Hepatocyte (in vitro differentiated cells): ENCODE results near the gene INSYN1. TPM values are rescaled to one million over a fixed set of nuclear protein-coding genes. Genes with fewer than 3 reads are reported as not detected.

ENCODE experiments used
- DNase-seq: peaks from one replicate; pipeline ENCODE4 v3.0.0-alpha.2; 2016; ENCODE audit warnings: low spot score
- H2AFZ ChIP-seq: fragments of 200-600 bp; sonication (generic); 2 replicates; pipeline ENCODE4 v1.6.0; 2016; ENCODE audit warnings: antibody characterized with exemption, mild to moderate bottlenecking
- H3K27ac ChIP-seq: fragments of 200-600 bp; sonication (generic); 2 replicates; pipeline ENCODE4 v1.5.1; 2016; ENCODE audit warnings: mild to moderate bottlenecking
- H3K27me3 ChIP-seq: fragments of 200-600 bp; sonication (generic); 2 replicates; pipeline ENCODE4 v1.6.1; 2016
- H3K36me3 ChIP-seq: fragments of 200-600 bp; sonication (generic); replicated peaks from 2 replicates; pipeline ENCODE4 v1.5.1; 2016; ENCODE audit warnings: low read depth; ENCODE audit not compliant: insufficient read depth
- H3K4me1 ChIP-seq: fragments of 200-600 bp; sonication (generic); 2 replicates; pipeline ENCODE4 v1.5.1; 2016; ENCODE audit warnings: mild to moderate bottlenecking, moderate library complexity; ENCODE audit not compliant: insufficient read depth
- H3K4me2 ChIP-seq: fragments of 200-600 bp; sonication (generic); 2 replicates; pipeline ENCODE4 v1.6.0; 2016
- H3K4me3 ChIP-seq: fragments of 200-600 bp; sonication (generic); 2 replicates; pipeline ENCODE4 v1.5.1; 2016; ENCODE audit warnings: mild to moderate bottlenecking
- H3K79me2 ChIP-seq: fragments of 200-600 bp; sonication (generic); 2 replicates; pipeline ENCODE4 v1.6.0; 2017; ENCODE audit warnings: mild to moderate bottlenecking
- H3K9me2 ChIP-seq: fragments of 200-600 bp; sonication (generic); replicated peaks from 2 replicates; pipeline ENCODE4 v1.6.0; 2017; ENCODE audit warnings: mild to moderate bottlenecking; ENCODE audit not compliant: insufficient read depth
- H3K9me3 ChIP-seq: fragments of 200-600 bp; sonication (generic); 2 replicates; pipeline ENCODE4 v1.5.1; 2016; ENCODE audit warnings: low read depth, mild to moderate bottlenecking
- H4K20me1 ChIP-seq: fragments of 200-600 bp; sonication (generic); 2 replicates; pipeline ENCODE4 v1.6.0; 2016; ENCODE audit warnings: mild to moderate bottlenecking; ENCODE audit not compliant: insufficient read depth, poor library complexity, severe bottlenecking
- CTCF ChIP-seq: fragments of 200-600 bp; sonication (generic); IDR thresholded peaks from 2 replicates; pipeline ENCODE4 v1.5.1; 2016; ENCODE audit warnings: antibody characterized with exemption, mild to moderate bottlenecking; ENCODE audit not compliant: poor library complexity
- EZH2 ChIP-seq: fragments of 200-600 bp; sonication (generic); IDR thresholded peaks from 2 replicates; pipeline ENCODE4 v1.6.1; 2016; ENCODE audit warnings: antibody characterized with exemption, mild to moderate bottlenecking, borderline replicate concordance
- EZH2phosphoT487 ChIP-seq: fragments of 200-600 bp; sonication (generic); IDR thresholded peaks from one replicate; pipeline ENCODE4 v1.6.1; 2018; ENCODE audit warnings: antibody characterized with exemption, mild to moderate bottlenecking, low read depth, moderate library complexity; ENCODE audit not compliant: unreplicated experiment, severe bottlenecking
- WGBS: methylation state at CpG from one replicate; pipeline ENCODE4 v1.1.6; 2016; ENCODE audit warnings: low lambda C conversion rate; ENCODE audit errors: missing lambda C conversion rate; 5-methylcytosine and 5-hydroxymethylcytosine counted together
- polyA plus RNA-seq: library from polyadenylated mRNA; unstranded; fragments of >200 nt; fragmentation: Nextera tagmentation; extraction: Ambion mirVana; gene quantifications from 2 replicates; pipeline ENCODE4 v1.2.1, GENCODE V29; 2016
- total RNA-seq: library from RNA; depleted of rRNA; stranded (reverse); fragments of >200 nt; gene quantifications from 2 replicates; pipeline ENCODE4 v1.2.3, GENCODE V29; 2014

INSYN1 gene
- total and polyA plus RNA-seq, 2 experiments from 2014 or later: 3.3 to 8.1 TPM

- Histone ChIP-seq H3K27ac (no peak overlapping the region), H4K20me1 (no peaks in the 10 kb centered on the region), H3K4me2 (no peak overlapping the region), H3K9me3 (no peaks in the 10 kb centered on the region), H3K36me3 (no peaks in the 10 kb centered on the region), H3K27me3 (peaks cover 3% of the 10 kb centered on the region), H3K4me1 (no peaks in the 10 kb centered on the region), H3K9me2 (no peaks in the 10 kb centered on the region), H3K4me3 (no peak overlapping the region), H2AFZ (no peak overlapping the region), H3K79me2 (no peaks in the 10 kb centered on the region)
- no peak for DNase-seq
- 93% methylated on average over 1 of the region's 1 CpG for WGBS
- TF ChIP-seq CTCF: no peak
- TF ChIP-seq EZH2: no peak
- TF ChIP-seq EZH2phosphoT487: no peak
These were observed 13.4 kb upstream of the INSYN1 start for GRCh38 chr15:73766598-73766997.

DNA sequence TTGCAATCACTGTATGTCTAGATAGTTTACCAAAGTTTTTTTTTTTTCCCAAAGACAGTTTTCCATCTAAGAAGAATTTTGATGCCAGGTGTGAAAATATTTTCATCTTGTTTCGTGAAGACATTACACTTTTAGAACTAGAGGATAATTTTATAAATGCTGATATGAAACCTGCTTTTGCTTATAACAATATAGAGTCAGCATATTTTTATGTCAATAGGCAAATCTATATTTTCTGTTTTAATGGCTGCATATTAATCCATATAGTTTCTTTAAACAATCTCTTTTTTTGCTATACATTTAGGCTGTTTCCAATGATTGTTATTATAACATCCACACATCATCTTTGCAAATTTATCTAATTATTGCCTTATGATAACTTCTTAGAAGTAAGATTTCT is 12.6 kb upstream of the INSYN1 start:
- Histone ChIP-seq H3K27ac (no peak overlapping the region), H3K4me2 (no peak overlapping the region), H3K4me1 (no peaks in the 10 kb centered on the region), H2AFZ (no peak overlapping the region), H3K4me3 (no peak overlapping the region), H4K20me1 (no peaks in the 10 kb centered on the region), H3K79me2 (no peaks in the 10 kb centered on the region), H3K9me3 (no peaks in the 10 kb centered on the region), H3K9me2 (no peaks in the 10 kb centered on the region), H3K36me3 (no peaks in the 10 kb centered on the region), H3K27me3 (peaks cover 11% of the 10 kb centered on the region)
- DNase-seq: no peak
- WGBS: 92% methylated on average over 1 of the region's 1 CpG
- TF ChIP-seq EZH2phosphoT487 (no peak), CTCF (no peak), EZH2 (no peak)

- TF ChIP-seq CTCF: no peak
- TF ChIP-seq EZH2phosphoT487: no peak
- TF ChIP-seq EZH2: no peak
- H2AFZ ChIP-seq: no peak overlapping the region
- peaks cover 17% of the 10 kb centered on the region for H3K27me3 ChIP-seq
- H3K27ac ChIP-seq: no peak overlapping the region
- WGBS: 66% methylated on average over 3 of the region's 3 CpGs
- H3K4me2 ChIP-seq: no peak overlapping the region
- DNase-seq: no peak
- no peak overlapping the region for H3K4me3 ChIP-seq
- no peaks in the 10 kb centered on the region for H3K9me3 ChIP-seq
- H3K4me1 ChIP-seq: no peaks in the 10 kb centered on the region
- H3K79me2 ChIP-seq: no peaks in the 10 kb centered on the region
- H3K36me3 ChIP-seq: no peaks in the 10 kb centered on the region
- H4K20me1 ChIP-seq: no peaks in the 10 kb centered on the region
- H3K9me2 ChIP-seq: no peaks in the 10 kb centered on the region
These were observed 10.8 kb upstream of the INSYN1 start for GRCh38 chr15:73763931-73764330.
